Tibial nerve (tissue), 3 donors: ENCODE measurements around the gene ZNRF1.

ENCODE experiments used
- POLR2A ChIP-seq, 2 donors: fragments of 450-650 bp; IDR thresholded peaks; one replicate each; pipeline ENCODE4 v1.6.1; 2017; ENCODE audit warnings: antibody characterized with exemption in 2 of 2, mild to moderate bottlenecking in 2 of 2, moderate library complexity in 2 of 2
- TF ChIP-seq, protein P1 (sequence below), 5 experiments: fragments of 200-600 bp in 3 of 5; fragments of 450-650 bp in 2 of 5; sonication (generic) in 3 of 5; IDR thresholded peaks; one replicate each; pipeline ENCODE4 v1.5.1; 2016 to 2019; ENCODE audit warnings: antibody characterized with exemption in 5 of 5, mild to moderate bottlenecking in 3 of 5, moderate library complexity in 2 of 5

- TF ChIP-seq, protein P1, sequence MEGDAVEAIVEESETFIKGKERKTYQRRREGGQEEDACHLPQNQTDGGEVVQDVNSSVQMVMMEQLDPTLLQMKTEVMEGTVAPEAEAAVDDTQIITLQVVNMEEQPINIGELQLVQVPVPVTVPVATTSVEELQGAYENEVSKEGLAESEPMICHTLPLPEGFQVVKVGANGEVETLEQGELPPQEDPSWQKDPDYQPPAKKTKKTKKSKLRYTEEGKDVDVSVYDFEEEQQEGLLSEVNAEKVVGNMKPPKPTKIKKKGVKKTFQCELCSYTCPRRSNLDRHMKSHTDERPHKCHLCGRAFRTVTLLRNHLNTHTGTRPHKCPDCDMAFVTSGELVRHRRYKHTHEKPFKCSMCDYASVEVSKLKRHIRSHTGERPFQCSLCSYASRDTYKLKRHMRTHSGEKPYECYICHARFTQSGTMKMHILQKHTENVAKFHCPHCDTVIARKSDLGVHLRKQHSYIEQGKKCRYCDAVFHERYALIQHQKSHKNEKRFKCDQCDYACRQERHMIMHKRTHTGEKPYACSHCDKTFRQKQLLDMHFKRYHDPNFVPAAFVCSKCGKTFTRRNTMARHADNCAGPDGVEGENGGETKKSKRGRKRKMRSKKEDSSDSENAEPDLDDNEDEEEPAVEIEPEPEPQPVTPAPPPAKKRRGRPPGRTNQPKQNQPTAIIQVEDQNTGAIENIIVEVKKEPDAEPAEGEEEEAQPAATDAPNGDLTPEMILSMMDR (IDR thresholded peaks at IDR 0.05) = no peak
- TF ChIP-seq POLR2A (IDR thresholded peaks at IDR 0.05) = no peak
Observed at GRCh38 chr16:75039941-75040340, 41.1 kb downstream of the ZNRF1 start.
